Heart left ventricle (tissue), 16 donors: ENCODE measurements around the gene REEP5. TPM values are rescaled to one million over a fixed set of nuclear protein-coding genes. Genes with fewer than 3 reads are reported as not detected.
"Not testable (repeated sequence)": the region's sequence is repeated elsewhere in the genome, so short reads cannot be mapped to it uniquely, and the experiment has no call there.

Experiments
- ATAC-seq, 4 donors: fragments of 200-7000 bp; cut with Tn5 transposase; one replicate each; pipeline ENCODE4 v1.9.1; 2020 to 2022; ENCODE audit warnings: moderate library complexity in 4 of 4, mild to moderate bottlenecking in 3 of 4, moderate number of reproducible peaks in 1 of 4
- DNase-seq, 5 donors: peaks; one replicate each; pipeline ENCODE4 v3.0.0-alpha.2; 2020
- H3K27ac ChIP-seq, 12 donors: fragments of 200-600 bp; sonication (generic) in 4 of 12; one replicate each; pipeline versions ENCODE4 v1.5.0 to v1.8.0; 2016 to 2022; ENCODE audit warnings: mild to moderate bottlenecking in 2 of 12
- H3K27me3 ChIP-seq, 9 donors: fragments of 200-600 bp; sonication (generic) in 2 of 9; one replicate each; pipeline versions ENCODE4 v1.5.1 to v1.8.0; 2016 to 2022; ENCODE audit warnings: mild to moderate bottlenecking in 3 of 9
- H3K36me3 ChIP-seq, 9 donors: fragments of 200-600 bp; sonication (generic) in 2 of 9; one replicate each; pipeline versions ENCODE4 v1.5.0 to v1.8.0; 2018 to 2022; ENCODE audit warnings: mild to moderate bottlenecking in 2 of 9
- H3K4me1 ChIP-seq, 12 donors: fragments of 200-600 bp; sonication (generic) in 4 of 12; one replicate each; pipeline versions ENCODE4 v1.5.0 to v1.8.0; 2016 to 2022; ENCODE audit warnings: mild to moderate bottlenecking in 3 of 12
- H3K4me3 ChIP-seq, 12 donors: fragments of 200-600 bp; sonication (generic) in 4 of 12; one replicate each; pipeline versions ENCODE4 v1.5.0 to v1.8.0; 2017 to 2022; ENCODE audit warnings: mild to moderate bottlenecking in 9 of 12, moderate library complexity in 4 of 12
- H3K9me3 ChIP-seq, 12 donors: fragments of 200-600 bp; sonication (generic) in 4 of 12; one replicate each; pipeline versions ENCODE4 v1.5.0 to v1.8.0; 2016 to 2022; ENCODE audit warnings: mild to moderate bottlenecking in 1 of 12
- CTCF ChIP-seq, 12 donors: fragments of 200-600 bp; sonication (generic) in 4 of 12; IDR thresholded peaks; one replicate each; pipeline versions ENCODE4 v1.5.0 to v1.8.0; 2018 to 2022; ENCODE audit warnings: antibody characterized with exemption in 12 of 12, mild to moderate bottlenecking in 5 of 12
- POLR2A ChIP-seq, 2 donors: fragments of 450-650 bp; IDR thresholded peaks; one replicate each; pipeline ENCODE4 v1.6.1; 2017; ENCODE audit warnings: antibody characterized with exemption in 2 of 2, mild to moderate bottlenecking in 2 of 2, moderate library complexity in 2 of 2
- WGBS, 4 donors: extraction: QIAGEN DNeasy Blood & Tissue Kit in 2 of 4; methylation state at CpG; one replicate each; pipeline versions ENCODE4 v1.1.5 to v1.1.7; 2013 to 2018; 5-methylcytosine and 5-hydroxymethylcytosine counted together
- intact Hi-C, 10 donors: fragments of 100-400 bp; cut with DNase I; formaldehyde crosslinking; loops; one replicate each; pipeline versions ENCODE4 v1.11.1 to v1.14.2; 2022
- polyA plus RNA-seq, 2 donors: library from polyadenylated mRNA; stranded (reverse); fragments of 200-250 nt; gene quantifications; one replicate each; pipeline ENCODE4 v1.2.3, GENCODE V29; 2013
- total RNA-seq, 9 donors: library from RNA; depleted of rRNA in 2 of 9; stranded (reverse); fragments of >200 nt in 2 of 9; fragmentation: NEBNext Ultra II Directional in 3 of 9; extraction: Animal tissue kit (Norgen Biotek cat#: 25700) in 3 of 9; gene quantifications; one replicate each; pipeline versions ENCODE4 v1.1.0 to v1.2.4, GENCODE V29; 2016 to 2023
- donor health status: ischemic (EF 13 %, LVEDD 7.1; RV severe dilation, severe dysfunction).
- donor health status: healthy with polysubstance abuse.
- donor health status: DM: no; HTN: yes; CAD: no.
- donor health status: DM: no; HTN: no; CAD: no.
- donor health status: ischemic (EF 25% LVEDD 6.9; RV normal size, moderate dysfunction).
- donor health status: ischemic (EF 25% LVEDD 5.7; RV mildly dilated, moderate dysfunction).
- donor health status: healthy.
- donor health status: DM: yes; HTN: yes; CAD: no.
- donor health status: ischemic (EF 35%, LVEDD 5.7; RV mildly dilated, moderate dysfunction).
- donor health status: nonischemic (EF 11% LVEDD 7.7; RV severe dilation, severe dysfunction).
- donor health status: DM: yes; HTN: yes; CAD: no.
- donor health status: PGD.
- donor health status: ischemic (EF 29% LVEDD 5.4; RV normal size, mild dysfunction).
- donor health status: nonischemic (EF 23%, LVEDD 6.1; RV moderate dilation, normal function).

Gene REEP5
- total and polyA plus RNA-seq, 11 donors: 93.5 to 187 (median 133) TPM

GRCh38 chr5:112960315-112960714 lies 38.3 kb upstream of the REEP5 start:
- ATAC-seq: no peak
- no peak overlapping the region for H3K27ac ChIP-seq
- 85 to 100% (median 90%) methylated on average over 1 of the region's 1 CpG for WGBS, 4 donors

GRCh38 chr5:112959872-112960271 lies 37.8 kb upstream of the REEP5 start:
- Histone ChIP-seq H3K4me1 (peaks cover 0 to 52% (median 27%) of the 10 kb centered on the region in 12 donors), H3K27ac (peak overlapping the region in 1 of 12 donors; percentile 52)
- intact Hi-C loops: loop anchor here in 2 of 10 donors (5.0 kb wide), 2 partner anchors 33 to 38 kb away; partner anchors contain the start of gene REEP5 (in 1 of the 2)
- not testable (repeated sequence) for H3K4me3 ChIP-seq, H3K9me3 ChIP-seq, DNase-seq, ATAC-seq, H3K27me3 ChIP-seq, H3K36me3 ChIP-seq
- WGBS, 4 donors: 93 to 98% (median 95%) methylated on average over 8 of the region's 8 CpGs

More at GRCh38 chr5:112960315-112960714, 38.3 kb upstream of the REEP5 start:
- no peak for DNase-seq
- Histone ChIP-seq H3K27me3 (no peaks in the 10 kb centered on the region), H3K4me1 (peaks cover 0 to 52% (median 27%) of the 10 kb centered on the region in 12 donors), H3K9me3 (no peaks in the 10 kb centered on the region), H3K36me3 (no peaks in the 10 kb centered on the region), H3K4me3 (no peak overlapping the region)
- intact Hi-C loops: loop anchor here in 2 of 10 donors (5.0 kb wide), 2 partner anchors 33 to 38 kb away; partner anchors contain the start of gene REEP5 (in 1 of the 2)
- no peak for TF ChIP-seq CTCF (IDR thresholded peaks at IDR 0.05)
- TF ChIP-seq POLR2A (IDR thresholded peaks at IDR 0.05): no peak

- 41 to 45% (median 42%) methylated on average over 5 of the region's 5 CpGs for WGBS, 4 donors
- Histone ChIP-seq H3K4me1 (peaks cover 0 to 42% (median 18%) of the 10 kb centered on the region in 12 donors), H3K27ac (peak overlapping the region in 10 of 12 donors; percentile 6 to 64 (median 42)), H3K36me3 (no peaks in the 10 kb centered on the region), H3K4me3 (peak overlapping the region in 1 of 12 donors; percentile 1), H3K27me3 (no peaks in the 10 kb centered on the region), H3K9me3 (no peaks in the 10 kb centered on the region)
- DNase-seq: peak; percentile 50 to 85 (median 76)
- intact Hi-C loops: no loop called here
- peak; percentile 80 to 95 (median 88) for ATAC-seq
- TF ChIP-seq CTCF (IDR thresholded peaks at IDR 0.05) (no peak), POLR2A (IDR thresholded peaks at IDR 0.05) (no peak)
These were observed 36.4 kb upstream of the REEP5 start for GRCh38 chr5:112958093-112959088.

- H3K27me3 ChIP-seq: no peaks in the 10 kb centered on the region
- no peak for DNase-seq
- H3K27ac ChIP-seq: peak overlapping the region in 2 of 12 donors; percentile 52 to 64
- no peaks in the 10 kb centered on the region for H3K36me3 ChIP-seq
- intact Hi-C loops: no loop called here
- no peak for TF ChIP-seq CTCF (IDR thresholded peaks at IDR 0.05)
- TF ChIP-seq POLR2A (IDR thresholded peaks at IDR 0.05): no peak
- no peaks in the 10 kb centered on the region for H3K9me3 ChIP-seq
- WGBS, 4 donors: 79 to 89% (median 81%) methylated on average over 2 of the region's 2 CpGs
- no peak for ATAC-seq
- peaks cover 0 to 39% (median 17%) of the 10 kb centered on the region in 12 donors for H3K4me1 ChIP-seq
- H3K4me3 ChIP-seq: no peak overlapping the region
These were observed 35.2 kb upstream of the REEP5 start for GRCh38 chr5:112957036-112957808.
